HepG2 (cell line): Measurements from ENCODE around the gene SLC17A9. TPM values are rescaled to one million over a fixed set of nuclear protein-coding genes. Genes with fewer than 3 reads are reported as not detected.

ENCODE experiments used
- ATAC-seq: fragments of 200-7000 bp; cut with Tn5 transposase; 3 replicates; pipeline ENCODE4 v1.9.1; 2020; ENCODE audit warnings: mild to moderate bottlenecking, moderate library complexity
- BruUV-seq: library from RNA; stranded (reverse); fragments of 400-500 nt; replicated peaks from 2 replicates; lab custom pipeline; 2021; lab: Mats Ljungman, UMichigan
- CTCF ChIA-PET: fragments of 300-600 bp; formaldehyde crosslinking; extraction: SDS; loops from one replicate; lab custom pipeline; 2021; ENCODE audit warnings: low total read pairs, inconsistent platforms, low intra/inter-chr PET ratio; lab: Yijun Ruan, JAX
- POLR2A ChIA-PET: fragments of 350-600 bp; sonication (Branson Sonifier 250); formaldehyde crosslinking; loops from one replicate; lab custom pipeline; 2020; ENCODE audit warnings: antibody characterized with exemption, inconsistent platforms; lab: Yijun Ruan, JAX
- DNase-seq: peaks from one replicate; pipeline ENCODE4 v3.0.0-alpha.2; 2015; ENCODE audit warnings: low spot score
- FAIRE-seq: peaks from 3 replicates; lab custom pipeline; 2011; peaks lifted over from hg19 to GRCh38; lab: Jason Lieb, UNC
- H2AFZ ChIP-seq: one replicate; pipeline ENCODE4 v1.6.1; 2011; ENCODE audit warnings: low read length, inconsistent platforms
- H3K27ac ChIP-seq: fragments of 300-600 bp; 3 replicates; pipeline ENCODE4 v1.8.0; 2011; ENCODE audit warnings: mixed run types, mild to moderate bottlenecking, mixed read lengths, low read length, inconsistent platforms; ENCODE audit not compliant: insufficient read depth; ENCODE audit errors: extremely low read length
- H3K27me3 ChIP-seq, 2 experiments: fragments of 200-600 bp in 1 of 2; 2 replicates in 1 of 2; 3 replicates in 1 of 2; pipeline versions ENCODE4 v1.6.0 to v1.8.0; 2011; ENCODE audit warnings: low read length in 2 of 2, mild to moderate bottlenecking in 2 of 2, moderate library complexity in 2 of 2, inconsistent platforms in 1 of 2; ENCODE audit not compliant: insufficient read depth in 2 of 2, control insufficient read depth in 1 of 2
- H3K36me3 ChIP-seq, 2 experiments: fragments of 200-600 bp in 1 of 2; replicated peaks in 1 of 2; 2 replicates in 1 of 2; 3 replicates in 1 of 2; pipeline versions ENCODE4 v1.5.1 to v1.8.0; 2011; ENCODE audit warnings: low read length in 2 of 2, inconsistent platforms in 1 of 2; ENCODE audit not compliant: insufficient read depth in 2 of 2, control insufficient read depth in 1 of 2
- H3K4me1 ChIP-seq: 2 replicates; pipeline ENCODE4 v1.5.1; 2012; ENCODE audit warnings: low read length, inconsistent platforms; ENCODE audit not compliant: insufficient read depth
- H3K4me2 ChIP-seq: 2 replicates; pipeline ENCODE4 v1.6.0; 2011; ENCODE audit warnings: low read depth, low read length, inconsistent platforms
- H3K4me3 ChIP-seq, 3 experiments: fragments of 200-600 bp in 1 of 3; sonication (generic), shearing (Covaris generic) in 1 of 3; replicated peaks in 1 of 3; 2 replicates each; pipeline ENCODE4 v1.5.1; 2011 to 2016; ENCODE audit warnings: low read length in 3 of 3, inconsistent platforms in 2 of 3, low read depth in 2 of 3, mild to moderate bottlenecking in 2 of 3, control low read depth in 1 of 3, mixed read lengths in 1 of 3; ENCODE audit not compliant: insufficient read depth in 1 of 3
- H3K79me2 ChIP-seq: one replicate; pipeline ENCODE4 v1.6.1; 2011; ENCODE audit warnings: low read length, inconsistent platforms; ENCODE audit not compliant: insufficient read depth
- H3K9ac ChIP-seq: 2 replicates; pipeline ENCODE4 v1.6.0; 2011; ENCODE audit warnings: mild to moderate bottlenecking, low read depth, low read length, inconsistent platforms; ENCODE audit not compliant: insufficient read depth
- H3K9me3 ChIP-seq: 2 replicates; pipeline ENCODE4 v1.5.1; 2012; ENCODE audit warnings: mild to moderate bottlenecking, low read length
- H4K20me1 ChIP-seq: 2 replicates; pipeline ENCODE4 v1.6.0; 2011; ENCODE audit warnings: inconsistent platforms, mild to moderate bottlenecking, low read length, moderate library complexity; ENCODE audit not compliant: insufficient read depth
- BCL6 ChIP-seq: IDR thresholded peaks from 2 replicates; pipeline ENCODE4 v1.6.1; 2016; ENCODE audit warnings: missing genetic modification reagents, missing compliant biosample characterization
- HIVEP1 ChIP-seq: sonication (generic); formaldehyde crosslinking; IDR thresholded peaks from 2 replicates; pipeline ENCODE4 v1.4.0; 2020; ENCODE audit warnings: mild to moderate bottlenecking, missing genetic modification reagents
- HNRNPK ChIP-seq: fragments of 200-400 bp; formaldehyde crosslinking; IDR thresholded peaks from 2 replicates; pipeline ENCODE4 v1.6.1; 2018; ENCODE audit warnings: low read length, low read depth, moderate library complexity, mild to moderate bottlenecking; ENCODE audit not compliant: poor library complexity, severe bottlenecking
- NONO ChIP-seq, 2 experiments: fragments of 450-650 bp in 1 of 2; sonication (generic) in 1 of 2; formaldehyde crosslinking in 1 of 2; IDR thresholded peaks in 1 of 2; conservative IDR thresholded peaks in 1 of 2; 2 replicates each; pipeline versions ENCODE4 v1.6.1 to v1.8.0; 2017 to 2022; ENCODE audit warnings: mild to moderate bottlenecking in 1 of 2, missing genetic modification reagents in 1 of 2, moderate library complexity in 1 of 2
- RFXANK ChIP-seq: IDR thresholded peaks from 2 replicates; pipeline ENCODE4 v1.6.1; 2016
- SOX5 ChIP-seq: IDR thresholded peaks from 2 replicates; pipeline ENCODE4 v1.6.1; 2016; ENCODE audit warnings: borderline replicate concordance
- TGIF2 ChIP-seq: IDR thresholded peaks from 2 replicates; pipeline ENCODE4 v1.6.1; 2016; ENCODE audit warnings: control low read depth, missing compliant biosample characterization
- ZFP36L1 ChIP-seq: sonication (generic); formaldehyde crosslinking; IDR thresholded peaks from 2 replicates; pipeline ENCODE4 v1.8.0; 2022; ENCODE audit warnings: mild to moderate bottlenecking, missing genetic modification reagents, moderate library complexity
- ZNF230 ChIP-seq: sonication (generic); formaldehyde crosslinking; IDR thresholded peaks from 2 replicates; pipeline ENCODE4 v1.4.0; 2020; ENCODE audit warnings: mild to moderate bottlenecking, missing genetic modification reagents
- ZNF253 ChIP-seq: sonication (generic); formaldehyde crosslinking; IDR thresholded peaks from 2 replicates; pipeline ENCODE4 v1.8.0; 2022; ENCODE audit warnings: mild to moderate bottlenecking, missing genetic modification reagents, borderline replicate concordance
- ZNF556 ChIP-seq: sonication (generic); formaldehyde crosslinking; IDR thresholded peaks from 2 replicates; pipeline ENCODE4 v1.4.0; 2020; ENCODE audit warnings: mild to moderate bottlenecking, missing genetic modification reagents, borderline replicate concordance
- ZNF615 ChIP-seq: sonication (generic); formaldehyde crosslinking; IDR thresholded peaks from 2 replicates; pipeline ENCODE4 v1.5.0; 2020; ENCODE audit warnings: mild to moderate bottlenecking, missing genetic modification reagents, borderline replicate concordance
- WGBS: methylation state at CpG from one replicate; pipeline ENCODE4 v1.1.6; 2017; ENCODE audit warnings: low lambda C conversion rate; 5-methylcytosine and 5-hydroxymethylcytosine counted together
- in situ Hi-C: cut with HindIII; loops from 2 replicates; pipeline ENCODE4 v1.10.0; 2017; ENCODE audit warnings: low pct_unique_long_range_greater_than_20kb; ENCODE audit not compliant: extremely low pct_ligation_motif_present
- intact Hi-C: fragments of 100-400 bp; cut with micrococcal nuclease; formaldehyde crosslinking; loops from one replicate; pipeline ENCODE4 v1.10.0; 2022; ENCODE audit not compliant: unreplicated experiment
- polyA plus RNA-seq, 8 experiments: library from polyadenylated mRNA; depleted of rRNA in 3 of 8; stranded (reverse) in 7 of 8; unstranded in 1 of 8; fragments of >200 nt; fragmentation: Illumina TruSeq in 4 of 8; extraction: Trizol in 4 of 8; gene quantifications; 2 replicates each; pipeline versions ENCODE4 v1.2.1 to v1.2.3, GENCODE V29; 2011 to 2016; ENCODE audit warnings: low read depth in 4 of 8, missing spikeins in 1 of 8, mixed read lengths in 1 of 8; ENCODE audit not compliant: insufficient read depth in 1 of 8
- total RNA-seq, 5 experiments: library from RNA; depleted of rRNA; stranded (reverse); fragments of >200 nt; fragmentation: Illumina TruSeq; extraction: Trizol; gene quantifications; 2 replicates each; pipeline ENCODE4 v1.2.3, GENCODE V29; 2016; ENCODE audit warnings: low read depth in 1 of 5
- TF ChIP-seq, protein P1 (sequence below): IDR thresholded peaks from 2 replicates; pipeline ENCODE4 v1.6.1; 2016
- TF ChIP-seq, protein P2 (sequence below): sonication (generic); formaldehyde crosslinking; IDR thresholded peaks from one replicate; pipeline ENCODE4 v1.5.1; 2020; ENCODE audit warnings: mild to moderate bottlenecking, missing genetic modification reagents; ENCODE audit errors: not compliant biosample characterization

Gene SLC17A9
- total and polyA plus RNA-seq, 2 of the 13 experiments (the other 11 are each of a cell fraction or from before 2014, with no cell fraction given), result 110 to 191 TPM

DNA sequence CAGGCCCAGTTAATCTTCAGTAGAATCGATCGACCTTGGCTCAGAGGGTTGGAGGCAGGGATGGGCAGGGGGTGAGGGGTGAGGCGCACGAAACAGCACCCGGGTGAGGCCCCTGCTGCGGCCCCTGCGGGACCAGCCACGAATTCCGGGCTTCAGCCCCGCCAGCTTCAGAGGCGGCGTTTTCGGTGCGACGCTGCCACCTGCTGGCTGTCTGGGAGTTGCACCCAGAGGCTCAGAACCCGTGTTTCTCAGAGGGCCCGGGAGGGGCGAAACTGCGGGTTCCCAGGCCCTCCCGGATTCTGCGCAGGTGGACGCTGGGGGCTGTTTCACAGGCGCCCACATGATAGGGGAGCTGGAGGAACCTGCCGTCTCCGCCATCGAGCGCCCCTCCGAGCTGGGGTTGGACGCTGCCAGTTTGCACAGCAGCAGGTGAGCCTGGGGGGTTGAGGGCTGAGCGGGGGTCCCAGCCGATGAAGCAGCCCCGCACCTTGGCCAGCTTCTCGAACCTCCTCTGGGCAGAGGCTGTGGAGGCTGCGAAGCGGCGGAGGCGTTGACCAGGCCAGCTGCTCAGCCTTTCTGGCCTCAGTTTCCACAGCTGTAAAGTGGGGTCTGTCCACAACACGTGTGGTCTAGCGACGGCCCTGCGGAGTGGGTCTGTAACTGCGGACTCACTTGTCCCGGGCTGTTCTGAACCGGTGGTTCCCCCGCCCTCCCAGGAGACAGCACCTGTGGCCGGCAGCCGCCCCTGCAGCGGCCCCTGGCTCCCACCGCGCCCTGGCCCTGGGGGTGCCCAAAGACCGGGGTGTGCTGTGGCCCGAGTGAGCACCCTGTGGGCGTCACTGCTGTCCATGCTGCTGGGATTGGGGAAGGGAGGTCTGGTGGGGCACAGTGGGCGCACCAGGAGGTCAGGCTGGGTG is 56.8 kb downstream of the SLC17A9 start:
- FAIRE-seq, result no peak
- peak; percentile 88 for ATAC-seq
- in situ Hi-C loops, result no loop called here
- TF ChIP-seq HNRNPK, result peak; percentile 97
- no peak for TF ChIP-seq ZFP36L1 (CRISPR knock-in tag)
- TF ChIP-seq ZNF230 (CRISPR knock-in tag), result no peak; the same call in 1 of the 2 replicates
- no peak for TF ChIP-seq ZNF615 (CRISPR knock-in tag)
- TF ChIP-seq NONO (IDR thresholded peaks at IDR 0.05), result no peak
- peak; percentile 69 for TF ChIP-seq NONO (CRISPR knock-in tag; conservative IDR thresholded peaks at IDR 0.05)
- TF ChIP-seq TGIF2 (CRISPR knock-in tag), result no peak
- TF ChIP-seq, protein P1, sequence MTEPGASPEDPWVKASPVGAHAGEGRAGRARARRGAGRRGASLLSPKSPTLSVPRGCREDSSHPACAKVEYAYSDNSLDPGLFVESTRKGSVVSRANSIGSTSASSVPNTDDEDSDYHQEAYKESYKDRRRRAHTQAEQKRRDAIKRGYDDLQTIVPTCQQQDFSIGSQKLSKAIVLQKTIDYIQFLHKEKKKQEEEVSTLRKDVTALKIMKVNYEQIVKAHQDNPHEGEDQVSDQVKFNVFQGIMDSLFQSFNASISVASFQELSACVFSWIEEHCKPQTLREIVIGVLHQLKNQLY (CRISPR knock-in tag), result no peak
- no peak for TF ChIP-seq ZNF556
- TF ChIP-seq, protein P2, sequence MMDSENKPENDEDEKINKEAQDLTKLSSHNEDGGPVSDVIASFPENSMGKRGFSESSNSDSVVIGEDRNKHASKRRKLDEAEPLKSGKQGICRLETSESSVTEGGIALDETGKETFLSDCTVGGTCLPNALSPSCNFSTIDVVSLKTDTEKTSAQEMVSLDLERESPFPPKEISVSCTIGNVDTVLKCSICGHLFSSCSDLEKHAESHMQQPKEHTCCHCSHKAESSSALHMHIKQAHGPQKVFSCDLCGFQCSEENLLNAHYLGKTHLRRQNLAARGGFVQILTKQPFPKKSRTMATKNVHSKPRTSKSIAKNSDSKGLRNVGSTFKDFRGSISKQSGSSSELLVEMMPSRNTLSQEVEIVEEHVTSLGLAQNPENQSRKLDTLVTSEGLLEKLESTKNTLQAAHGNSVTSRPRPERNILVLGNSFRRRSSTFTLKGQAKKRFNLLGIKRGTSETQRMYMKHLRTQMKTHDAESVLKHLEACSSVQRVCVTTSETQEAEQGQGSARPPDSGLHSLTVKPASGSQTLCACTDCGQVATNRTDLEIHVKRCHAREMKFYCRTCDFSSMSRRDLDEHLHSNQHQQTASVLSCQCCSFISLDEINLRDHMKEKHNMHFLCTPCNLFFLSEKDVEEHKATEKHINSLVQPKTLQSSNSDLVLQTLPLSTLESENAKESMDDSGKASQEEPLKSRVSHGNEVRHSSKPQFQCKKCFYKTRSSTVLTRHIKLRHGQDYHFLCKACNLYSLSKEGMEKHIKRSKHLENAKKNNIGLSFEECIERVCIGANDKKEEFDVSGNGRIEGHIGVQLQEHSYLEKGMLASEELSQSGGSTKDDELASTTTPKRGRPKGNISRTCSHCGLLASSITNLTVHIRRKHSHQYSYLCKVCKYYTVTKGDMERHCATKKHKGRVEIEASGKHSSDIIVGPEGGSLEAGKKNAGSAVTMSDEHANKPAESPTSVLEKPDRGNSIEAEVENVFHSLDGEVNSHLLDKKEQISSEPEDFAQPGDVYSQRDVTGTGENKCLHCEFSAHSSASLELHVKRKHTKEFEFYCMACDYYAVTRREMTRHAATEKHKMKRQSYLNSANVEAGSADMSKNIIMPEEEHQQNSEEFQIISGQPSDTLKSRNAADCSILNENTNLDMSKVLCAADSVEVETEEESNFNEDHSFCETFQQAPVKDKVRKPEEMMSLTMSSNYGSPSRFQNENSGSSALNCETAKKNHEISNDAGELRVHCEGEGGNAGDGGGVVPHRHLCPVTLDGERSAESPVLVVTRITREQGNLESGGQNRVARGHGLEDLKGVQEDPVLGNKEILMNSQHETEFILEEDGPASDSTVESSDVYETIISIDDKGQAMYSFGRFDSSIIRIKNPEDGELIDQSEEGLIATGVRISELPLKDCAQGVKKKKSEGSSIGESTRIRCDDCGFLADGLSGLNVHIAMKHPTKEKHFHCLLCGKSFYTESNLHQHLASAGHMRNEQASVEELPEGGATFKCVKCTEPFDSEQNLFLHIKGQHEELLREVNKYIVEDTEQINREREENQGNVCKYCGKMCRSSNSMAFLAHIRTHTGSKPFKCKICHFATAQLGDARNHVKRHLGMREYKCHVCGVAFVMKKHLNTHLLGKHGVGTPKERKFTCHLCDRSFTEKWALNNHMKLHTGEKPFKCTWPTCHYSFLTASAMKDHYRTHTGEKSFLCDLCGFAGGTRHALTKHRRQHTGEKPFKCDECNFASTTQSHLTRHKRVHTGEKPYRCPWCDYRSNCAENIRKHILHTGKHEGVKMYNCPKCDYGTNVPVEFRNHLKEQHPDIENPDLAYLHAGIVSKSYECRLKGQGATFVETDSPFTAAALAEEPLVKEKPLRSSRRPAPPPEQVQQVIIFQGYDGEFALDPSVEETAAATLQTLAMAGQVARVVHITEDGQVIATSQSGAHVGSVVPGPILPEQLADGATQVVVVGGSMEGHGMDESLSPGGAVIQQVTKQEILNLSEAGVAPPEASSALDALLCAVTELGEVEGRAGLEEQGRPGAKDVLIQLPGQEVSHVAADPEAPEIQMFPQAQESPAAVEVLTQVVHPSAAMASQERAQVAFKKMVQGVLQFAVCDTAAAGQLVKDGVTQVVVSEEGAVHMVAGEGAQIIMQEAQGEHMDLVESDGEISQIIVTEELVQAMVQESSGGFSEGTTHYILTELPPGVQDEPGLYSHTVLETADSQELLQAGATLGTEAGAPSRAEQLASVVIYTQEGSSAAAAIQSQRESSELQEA (CRISPR knock-in tag), result no peak
- no peak for TF ChIP-seq RFXANK (CRISPR knock-in tag)
- TF ChIP-seq HIVEP1 (CRISPR knock-in tag), result peak; percentile 20; the same call in 1 of the 2 replicates
- TF ChIP-seq BCL6, result no peak; the same call in 1 of the 2 replicates
- no peak for TF ChIP-seq SOX5 (CRISPR knock-in tag)
- no peak for TF ChIP-seq ZNF253 (CRISPR knock-in tag)

More for the DNA sequence above, 56.8 kb downstream of the SLC17A9 start:
- peak; percentile 63 for DNase-seq
- H3K4me1 ChIP-seq, result peaks cover 20% of the 10 kb centered on the region
- peaks cover 5% of the 10 kb centered on the region; the same call in 1 of the 2 replicates for H4K20me1 ChIP-seq
- H3K36me3 ChIP-seq, result no peaks in the 10 kb centered on the region
- H3K79me2 ChIP-seq, result no peaks in the 10 kb centered on the region
- 4% methylated on average over 35 of the region's 54 CpGs for WGBS
- H2AFZ ChIP-seq, result no peak overlapping the region
- H3K9ac ChIP-seq, result no peak overlapping the region
- H3K9me3 ChIP-seq, result peaks cover 8% of the 10 kb centered on the region; the same call in 1 of the 2 replicates
- H3K27me3 ChIP-seq, result peaks cover 31 to 94% of the 10 kb centered on the region in 2 experiments
- peak overlapping the region; percentile 59 for H3K4me2 ChIP-seq
- ChIA-PET POLR2A (interaction anchor here (1.0 to 1.4 kb wide), 2 partner anchors 37 to 105 kb away, joined by 3 to 5 read pairs; no protein-coding TSS in a partner anchor), CTCF (interaction anchor here (1.1 to 2.9 kb wide), 6 partner anchors 37 to 218 kb away, joined by 3 to 42 read pairs (median 10); no protein-coding TSS in a partner anchor)
- H3K27ac ChIP-seq, result no peak overlapping the region
- H3K4me3 ChIP-seq, result peak overlapping the region in 1 of 3 experiments; percentile 57; a peak in 3 of 6 replicates
- no TSS peak for BruUV-seq
- intact Hi-C loops, result loop anchor here (1.0 to 2.0 kb wide), 4 partner anchors 37 to 187 kb away; no protein-coding TSS in a partner anchor
